ENCODE measurements around the gene ARHGAP44. TPM values are rescaled to one million over a fixed set of nuclear protein-coding genes. Genes with fewer than 3 reads are reported as not detected.
"Not testable (repeated sequence)": the region's sequence is repeated elsewhere in the genome, so short reads cannot be mapped to it uniquely, and the experiment has no call there.

Gene ARHGAP44
- polyA plus RNA-seq, 4 donors, result 2.3 to 12.3 (median 6.9) TPM

GRCh38 chr17:12859520-12859919 is 70.2 kb downstream of the ARHGAP44 start:
- no peak for DNase-seq
- WGBS, 3 donors, result 81 to 90% (median 85%) methylated on average over 9 of the region's 9 CpGs
- H3K36me3 ChIP-seq (ENCODE audit: control insufficient read depth in 3 of 3, insufficient read depth in 2 of 3, low read depth in 1 of 3, low read length in 3 of 3), result no peaks in the 10 kb centered on the region
- H3K9me3 ChIP-seq (ENCODE audit: control insufficient read depth in 2 of 2, insufficient read depth in 1 of 2, low read depth in 1 of 2, low read length in 1 of 2), result peaks cover 0 to 6% of the 10 kb centered on the region in 2 donors
- no peaks in the 10 kb centered on the region for H3K27me3 ChIP-seq (ENCODE audit: control insufficient read depth in 3 of 3, insufficient read depth in 3 of 3, low read length in 3 of 3)
- no peak overlapping the region for H3K4me3 ChIP-seq (ENCODE audit: low read depth in 1 of 3, low read length in 3 of 3)
- H3K27ac ChIP-seq (ENCODE audit: low read depth in 1 of 3, low read length in 2 of 3), result no peak overlapping the region
- FAIRE-seq, result no peak
- no peaks in the 10 kb centered on the region for H3K4me1 ChIP-seq (ENCODE audit: control insufficient read depth in 3 of 3, insufficient read depth in 2 of 3, low read depth in 1 of 3, low read length in 2 of 3)

GRCh38 chr17:12865769-12866168 is 76.5 kb downstream of the ARHGAP44 start:
- no peak for DNase-seq
- Histone ChIP-seq H3K4me3 (ENCODE audit: low read depth in 1 of 3, low read length in 3 of 3) (no peak overlapping the region), H3K9me3 (ENCODE audit: control insufficient read depth in 2 of 2, insufficient read depth in 1 of 2, low read depth in 1 of 2, low read length in 1 of 2) (peaks cover 0 to 3% of the 10 kb centered on the region in 2 donors), H3K4me1 (ENCODE audit: control insufficient read depth in 3 of 3, insufficient read depth in 2 of 3, low read depth in 1 of 3, low read length in 2 of 3) (no peaks in the 10 kb centered on the region), H3K36me3 (ENCODE audit: control insufficient read depth in 3 of 3, insufficient read depth in 2 of 3, low read depth in 1 of 3, low read length in 3 of 3) (no peaks in the 10 kb centered on the region), H3K27me3 (ENCODE audit: control insufficient read depth in 3 of 3, insufficient read depth in 3 of 3, low read length in 3 of 3) (no peaks in the 10 kb centered on the region), H3K27ac (ENCODE audit: low read depth in 1 of 3, low read length in 2 of 3) (no peak overlapping the region)
- FAIRE-seq, result no peak
- 73 to 87% (median 82%) methylated on average over 3 of the region's 3 CpGs for WGBS, 3 donors

- 68 to 76% (median 70%) methylated on average over 4 of the region's 4 CpGs for WGBS, 3 donors
- H3K9me3 ChIP-seq (ENCODE audit: control insufficient read depth in 2 of 2, insufficient read depth in 1 of 2, low read depth in 1 of 2, low read length in 1 of 2), result peaks cover 0 to 4% of the 10 kb centered on the region in 2 donors
- H3K27me3 ChIP-seq (ENCODE audit: control insufficient read depth in 3 of 3, insufficient read depth in 3 of 3, low read length in 3 of 3), result no peaks in the 10 kb centered on the region
- H3K4me1 ChIP-seq (ENCODE audit: control insufficient read depth in 3 of 3, insufficient read depth in 2 of 3, low read depth in 1 of 3, low read length in 2 of 3), result no peaks in the 10 kb centered on the region
- no peak overlapping the region for H3K4me3 ChIP-seq (ENCODE audit: low read depth in 1 of 3, low read length in 3 of 3)
- H3K27ac ChIP-seq (ENCODE audit: low read depth in 1 of 3, low read length in 2 of 3), result no peak overlapping the region
- H3K36me3 ChIP-seq (ENCODE audit: control insufficient read depth in 3 of 3, insufficient read depth in 2 of 3, low read depth in 1 of 3, low read length in 3 of 3), result no peaks in the 10 kb centered on the region
- DNase-seq (no peak), FAIRE-seq (no peak)
These were observed 76.9 kb downstream of the ARHGAP44 start for GRCh38 chr17:12866244-12866643.

- peaks cover 0 to 5% of the 10 kb centered on the region in 2 donors for H3K9me3 ChIP-seq (ENCODE audit: control insufficient read depth in 2 of 2, insufficient read depth in 1 of 2, low read depth in 1 of 2, low read length in 1 of 2)
- FAIRE-seq (no peak), DNase-seq (no peak)
- no peaks in the 10 kb centered on the region for H3K4me1 ChIP-seq (ENCODE audit: control insufficient read depth in 3 of 3, insufficient read depth in 2 of 3, low read depth in 1 of 3, low read length in 2 of 3)
- WGBS, 3 donors, result 81 to 90% (median 81%) methylated on average over 5 of the region's 5 CpGs
- H3K27ac ChIP-seq (ENCODE audit: low read depth in 1 of 3, low read length in 2 of 3), result no peak overlapping the region
- no peak overlapping the region for H3K4me3 ChIP-seq (ENCODE audit: low read depth in 1 of 3, low read length in 3 of 3)
- no peaks in the 10 kb centered on the region for H3K27me3 ChIP-seq (ENCODE audit: control insufficient read depth in 3 of 3, insufficient read depth in 3 of 3, low read length in 3 of 3)
- no peaks in the 10 kb centered on the region for H3K36me3 ChIP-seq (ENCODE audit: control insufficient read depth in 3 of 3, insufficient read depth in 2 of 3, low read depth in 1 of 3, low read length in 3 of 3)
These were observed 78.4 kb downstream of the ARHGAP44 start for GRCh38 chr17:12867726-12868125.

- not testable (repeated sequence) for FAIRE-seq; H3K27ac ChIP-seq (ENCODE audit: low read depth in 1 of 3, low read length in 2 of 3); H3K36me3 ChIP-seq (ENCODE audit: control insufficient read depth in 3 of 3, insufficient read depth in 2 of 3, low read depth in 1 of 3, low read length in 3 of 3); DNase-seq; H3K9me3 ChIP-seq (ENCODE audit: control insufficient read depth in 2 of 2, insufficient read depth in 1 of 2, low read depth in 1 of 2, low read length in 1 of 2); H3K4me1 ChIP-seq (ENCODE audit: control insufficient read depth in 3 of 3, insufficient read depth in 2 of 3, low read depth in 1 of 3, low read length in 2 of 3); H3K4me3 ChIP-seq (ENCODE audit: low read depth in 1 of 3, low read length in 3 of 3); H3K27me3 ChIP-seq (ENCODE audit: control insufficient read depth in 3 of 3, insufficient read depth in 3 of 3, low read length in 3 of 3)
- WGBS, 3 donors, result 93 to 97% (median 96%) methylated on average over 7 of the region's 7 CpGs
These were observed 84.3 kb downstream of the ARHGAP44 start for GRCh38 chr17:12873415-12874125.

- no peak for DNase-seq
- no peak overlapping the region for H3K27ac ChIP-seq (ENCODE audit: low read depth in 1 of 3, low read length in 2 of 3)
- no peaks in the 10 kb centered on the region for H3K27me3 ChIP-seq (ENCODE audit: control insufficient read depth in 3 of 3, insufficient read depth in 3 of 3, low read length in 3 of 3)
- H3K36me3 ChIP-seq (ENCODE audit: control insufficient read depth in 3 of 3, insufficient read depth in 2 of 3, low read depth in 1 of 3, low read length in 3 of 3), result no peaks in the 10 kb centered on the region
- H3K9me3 ChIP-seq (ENCODE audit: control insufficient read depth in 2 of 2, insufficient read depth in 1 of 2, low read depth in 1 of 2, low read length in 1 of 2), result peaks cover 0 to 2% of the 10 kb centered on the region in 2 donors
- no peak for FAIRE-seq
- WGBS, 3 donors, result 74 to 80% (median 75%) methylated on average over 8 of the region's 8 CpGs
- no peaks in the 10 kb centered on the region for H3K4me1 ChIP-seq (ENCODE audit: control insufficient read depth in 3 of 3, insufficient read depth in 2 of 3, low read depth in 1 of 3, low read length in 2 of 3)
- no peak overlapping the region for H3K4me3 ChIP-seq (ENCODE audit: low read depth in 1 of 3, low read length in 3 of 3)
These were observed 88.8 kb downstream of the ARHGAP44 start for GRCh38 chr17:12877953-12878669.

- FAIRE-seq; H3K4me1 ChIP-seq (ENCODE audit: control insufficient read depth in 3 of 3, insufficient read depth in 2 of 3, low read depth in 1 of 3, low read length in 2 of 3); H3K4me3 ChIP-seq (ENCODE audit: low read depth in 1 of 3, low read length in 3 of 3); H3K27ac ChIP-seq (ENCODE audit: low read depth in 1 of 3, low read length in 2 of 3); DNase-seq; H3K27me3 ChIP-seq (ENCODE audit: control insufficient read depth in 3 of 3, insufficient read depth in 3 of 3, low read length in 3 of 3); H3K36me3 ChIP-seq (ENCODE audit: control insufficient read depth in 3 of 3, insufficient read depth in 2 of 3, low read depth in 1 of 3, low read length in 3 of 3); H3K9me3 ChIP-seq (ENCODE audit: control insufficient read depth in 2 of 2, insufficient read depth in 1 of 2, low read depth in 1 of 2, low read length in 1 of 2): not testable (repeated sequence)
- 86 to 92% (median 92%) methylated on average over 5 of the region's 5 CpGs for WGBS, 3 donors
These were observed 89.8 kb downstream of the ARHGAP44 start for GRCh38 chr17:12879096-12879495.

- no peak overlapping the region for H3K4me3 ChIP-seq (ENCODE audit: low read depth in 1 of 3, low read length in 3 of 3)
- no peaks in the 10 kb centered on the region for H3K9me3 ChIP-seq (ENCODE audit: control insufficient read depth in 2 of 2, insufficient read depth in 1 of 2, low read depth in 1 of 2, low read length in 1 of 2)
- no peaks in the 10 kb centered on the region for H3K4me1 ChIP-seq (ENCODE audit: control insufficient read depth in 3 of 3, insufficient read depth in 2 of 3, low read depth in 1 of 3, low read length in 2 of 3)
- no peaks in the 10 kb centered on the region for H3K27me3 ChIP-seq (ENCODE audit: control insufficient read depth in 3 of 3, insufficient read depth in 3 of 3, low read length in 3 of 3)
- H3K36me3 ChIP-seq (ENCODE audit: control insufficient read depth in 3 of 3, insufficient read depth in 2 of 3, low read depth in 1 of 3, low read length in 3 of 3), result no peaks in the 10 kb centered on the region
- FAIRE-seq (peak; percentile 78), DNase-seq (no peak)
- no peak overlapping the region for H3K27ac ChIP-seq (ENCODE audit: low read depth in 1 of 3, low read length in 2 of 3)
- 57 to 71% (median 60%) methylated on average over 2 of the region's 2 CpGs for WGBS, 3 donors
These were observed 94.2 kb downstream of the ARHGAP44 start for GRCh38 chr17:12883472-12883871.
